Ectodermal cell (in vitro differentiated cells): Measurements from ENCODE around the gene FLNB.

Experiments used
- H3K27ac ChIP-seq: 2 replicates; pipeline ENCODE4 v1.7.0; 2013; ENCODE audit warnings: mild to moderate bottlenecking, low read depth, low read length; ENCODE audit not compliant: insufficient read depth, poor library complexity, severe bottlenecking
- H3K27me3 ChIP-seq: 2 replicates; pipeline ENCODE4 v1.7.0; 2013; ENCODE audit warnings: mild to moderate bottlenecking, low read length; ENCODE audit not compliant: insufficient read depth, control insufficient read depth, poor library complexity, severe bottlenecking
- H3K36me3 ChIP-seq: one replicate; pipeline ENCODE4 v1.7.0; 2013; ENCODE audit warnings: low read length; ENCODE audit not compliant: control insufficient read depth, insufficient read depth
- H3K4me1 ChIP-seq: one replicate; pipeline ENCODE4 v1.7.0; 2013; ENCODE audit warnings: low read length; ENCODE audit not compliant: control insufficient read depth, insufficient read depth
- H3K4me3 ChIP-seq: 2 replicates; pipeline ENCODE4 v1.7.0; 2013; ENCODE audit warnings: low read depth, low read length, control low read depth; ENCODE audit not compliant: insufficient read depth
- H3K9me3 ChIP-seq: 2 replicates; pipeline ENCODE4 v1.7.0; 2013; ENCODE audit warnings: mild to moderate bottlenecking, low read length, moderate library complexity; ENCODE audit not compliant: control insufficient read depth
- WGBS, 2 experiments: methylation state at CpG; one replicate each; pipeline ENCODE4 v1.1.7; 2013; ENCODE audit warnings: missing lambda C conversion rate in 2 of 2; 5-methylcytosine and 5-hydroxymethylcytosine counted together

Gene FLNB

GRCh38 chr3:58009026-58009748, 965 bp downstream of the FLNB start:
- peaks cover 4% of the 10 kb centered on the region for H3K27me3 ChIP-seq
- H3K36me3 ChIP-seq = no peaks in the 10 kb centered on the region
- peaks cover 6% of the 10 kb centered on the region for H3K4me1 ChIP-seq
- no peaks in the 10 kb centered on the region for H3K9me3 ChIP-seq
- H3K4me3 ChIP-seq = peak overlapping the region; percentile 76
- no peak overlapping the region for H3K27ac ChIP-seq
- 18 to 22% methylated on average over 33 of the region's 33 CpGs for WGBS, 2 experiments

GRCh38 chr3:58009749-58010535, 1.7 kb downstream of the FLNB start:
- Histone ChIP-seq H3K27me3 (peaks cover 4% of the 10 kb centered on the region), H3K4me1 (peaks cover 10% of the 10 kb centered on the region), H3K27ac (no peak overlapping the region), H3K9me3 (no peaks in the 10 kb centered on the region), H3K4me3 (peak overlapping the region; percentile 76), H3K36me3 (no peaks in the 10 kb centered on the region)
- 63 to 65% methylated on average over 6 of the region's 6 CpGs for WGBS, 2 experiments

- H3K36me3 ChIP-seq = no peaks in the 10 kb centered on the region
- H3K9me3 ChIP-seq = no peaks in the 10 kb centered on the region
- peaks cover 10% of the 10 kb centered on the region for H3K4me1 ChIP-seq
- H3K27ac ChIP-seq = no peak overlapping the region
- H3K27me3 ChIP-seq = peaks cover 4% of the 10 kb centered on the region
- no peak overlapping the region for H3K4me3 ChIP-seq
- 84 to 92% methylated on average over 5 of the region's 5 CpGs for WGBS, 2 experiments
These were observed 2.3 kb downstream of the FLNB start for GRCh38 chr3:58010562-58010961.

- H3K27ac ChIP-seq = no peak overlapping the region
- H3K4me3 ChIP-seq = no peak overlapping the region
- H3K4me1 ChIP-seq = peaks cover 10% of the 10 kb centered on the region
These were observed 3.4 kb downstream of the FLNB start for GRCh38 chr3:58011580-58011979.

GRCh38 chr3:58012302-58012701, 4.1 kb downstream of the FLNB start:
- Histone ChIP-seq H3K36me3 (no peaks in the 10 kb centered on the region), H3K4me1 (peaks cover 10% of the 10 kb centered on the region), H3K27ac (no peak overlapping the region), H3K9me3 (no peaks in the 10 kb centered on the region), H3K27me3 (peaks cover 4% of the 10 kb centered on the region), H3K4me3 (no peak overlapping the region)
- WGBS, 2 experiments = 90 to 94% methylated on average over 1 of the region's 1 CpG

More at GRCh38 chr3:58011580-58011979, 3.4 kb downstream of the FLNB start:
- Histone ChIP-seq H3K27me3 (peaks cover 4% of the 10 kb centered on the region), H3K9me3 (no peaks in the 10 kb centered on the region), H3K36me3 (no peaks in the 10 kb centered on the region)
- WGBS, 2 experiments = 91 to 96% methylated on average over 3 of the region's 3 CpGs

- WGBS, 2 experiments = 93 to 96% methylated on average over 3 of the region's 3 CpGs
- Histone ChIP-seq H3K9me3 (no peaks in the 10 kb centered on the region), H3K27me3 (peaks cover 4% of the 10 kb centered on the region), H3K27ac (no peak overlapping the region), H3K36me3 (no peaks in the 10 kb centered on the region), H3K4me3 (no peak overlapping the region), H3K4me1 (peaks cover 10% of the 10 kb centered on the region)
These were observed 4.9 kb downstream of the FLNB start for GRCh38 chr3:58013099-58013498.

GRCh38 chr3:58013973-58014649, 5.9 kb downstream of the FLNB start:
- Histone ChIP-seq H3K9me3 (no peaks in the 10 kb centered on the region), H3K27ac (no peak overlapping the region), H3K4me3 (no peak overlapping the region), H3K36me3 (no peaks in the 10 kb centered on the region), H3K27me3 (peaks cover under 1% of the 10 kb centered on the region), H3K4me1 (peaks cover 10% of the 10 kb centered on the region)
- WGBS, 2 experiments = 81 to 83% methylated on average over 10 of the region's 10 CpGs

GRCh38 chr3:58015520-58015915, 7.3 kb downstream of the FLNB start:
- H3K4me1 ChIP-seq = peaks cover 6% of the 10 kb centered on the region
- no peak overlapping the region for H3K4me3 ChIP-seq
- H3K36me3 ChIP-seq = no peaks in the 10 kb centered on the region
- WGBS, 2 experiments = 91 to 95% methylated on average over 3 of the region's 3 CpGs
- H3K9me3 ChIP-seq = no peaks in the 10 kb centered on the region
- H3K27me3 ChIP-seq = no peaks in the 10 kb centered on the region
- no peak overlapping the region for H3K27ac ChIP-seq

- Histone ChIP-seq H3K36me3 (no peaks in the 10 kb centered on the region), H3K4me1 (peaks cover 9% of the 10 kb centered on the region), H3K4me3 (no peak overlapping the region), H3K27me3 (no peaks in the 10 kb centered on the region), H3K27ac (no peak overlapping the region), H3K9me3 (no peaks in the 10 kb centered on the region)
- no CpG with 5 or more reads among the region's 1 CpG for WGBS, 2 experiments
These were observed 8.5 kb downstream of the FLNB start for GRCh38 chr3:58016710-58017109.
